ENCODE measurements around the gene TSPAN2. TPM values are rescaled to one million over a fixed set of nuclear protein-coding genes. Genes with fewer than 3 reads are reported as not detected.
A peak's percentile ranks its signal among the peaks of the same experiment; 100 is the strongest.

The TSPAN2 gene
- polyA plus RNA-seq, 2 donors: 1.7 to 4.2 TPM

- WGBS, 2 donors: 16 to 21% methylated on average over 13 of the region's 13 CpGs
- Histone ChIP-seq H3K27ac (ENCODE audit: low read depth in 2 of 2, low read length in 1 of 2) (peak overlapping the region; percentile 71 to 74), H3K4me3 (ENCODE audit: low read depth in 1 of 2, low read length in 2 of 2) (peak overlapping the region; percentile 20 to 46), H3K9me3 (ENCODE audit: control insufficient read depth in 2 of 2, insufficient read depth in 1 of 2, low read depth in 1 of 2, low read length in 1 of 2) (no peaks in the 10 kb centered on the region), H3K27me3 (ENCODE audit: control insufficient read depth in 1 of 2, insufficient read depth in 2 of 2, low read length in 2 of 2) (no peaks in the 10 kb centered on the region), H3K36me3 (ENCODE audit: control insufficient read depth in 2 of 2, insufficient read depth in 2 of 2, low read length in 1 of 2) (no peaks in the 10 kb centered on the region), H3K4me1 (ENCODE audit: control insufficient read depth in 2 of 2, insufficient read depth in 2 of 2, low read length in 1 of 2) (no peaks in the 10 kb centered on the region)
Measured at GRCh38 chr1:115098979-115099692, 9.8 kb upstream of the TSPAN2 start.

DNA sequence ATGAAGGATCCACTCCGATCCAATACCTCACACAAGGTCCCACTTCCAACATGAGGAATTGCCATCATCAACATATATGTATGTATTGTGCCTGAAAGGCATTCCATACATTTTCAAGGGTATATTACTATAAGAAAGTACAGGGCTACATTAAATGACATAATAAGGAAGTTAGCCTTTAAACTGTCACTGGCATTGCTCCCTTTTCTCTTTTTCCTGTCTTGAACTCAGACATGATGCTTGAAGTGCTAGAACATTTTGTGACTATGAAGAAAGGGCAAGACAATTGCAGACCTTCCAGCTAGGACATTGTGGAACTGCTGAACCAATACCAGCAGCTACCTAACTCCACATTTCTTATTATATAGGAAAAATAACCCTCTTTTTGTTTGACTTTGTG lies 2.9 kb upstream of the TSPAN2 start:
- Histone ChIP-seq H3K4me3 (ENCODE audit: low read depth in 1 of 2, low read length in 2 of 2) (no peak overlapping the region), H3K36me3 (ENCODE audit: control insufficient read depth in 2 of 2, insufficient read depth in 2 of 2, low read length in 1 of 2) (no peaks in the 10 kb centered on the region), H3K27me3 (ENCODE audit: control insufficient read depth in 1 of 2, insufficient read depth in 2 of 2, low read length in 2 of 2) (no peaks in the 10 kb centered on the region), H3K4me1 (ENCODE audit: control insufficient read depth in 2 of 2, insufficient read depth in 2 of 2, low read length in 1 of 2) (peaks cover 0 to 4% of the 10 kb centered on the region in 2 donors), H3K9me3 (ENCODE audit: control insufficient read depth in 2 of 2, insufficient read depth in 1 of 2, low read depth in 1 of 2, low read length in 1 of 2) (no peaks in the 10 kb centered on the region), H3K27ac (ENCODE audit: low read depth in 2 of 2, low read length in 1 of 2) (no peak overlapping the region)
- 90 to 93% methylated on average over 1 of the region's 1 CpG for WGBS, 2 donors

GRCh38 chr1:115091572-115091971 lies 2.3 kb upstream of the TSPAN2 start:
- 92 to 93% methylated on average over 2 of the region's 2 CpGs for WGBS, 2 donors
- Histone ChIP-seq H3K27me3 (ENCODE audit: control insufficient read depth in 1 of 2, insufficient read depth in 2 of 2, low read length in 2 of 2) (no peaks in the 10 kb centered on the region), H3K9me3 (ENCODE audit: control insufficient read depth in 2 of 2, insufficient read depth in 1 of 2, low read depth in 1 of 2, low read length in 1 of 2) (no peaks in the 10 kb centered on the region), H3K36me3 (ENCODE audit: control insufficient read depth in 2 of 2, insufficient read depth in 2 of 2, low read length in 1 of 2) (no peaks in the 10 kb centered on the region), H3K4me3 (ENCODE audit: low read depth in 1 of 2, low read length in 2 of 2) (no peak overlapping the region), H3K4me1 (ENCODE audit: control insufficient read depth in 2 of 2, insufficient read depth in 2 of 2, low read length in 1 of 2) (peaks cover 0 to 4% of the 10 kb centered on the region in 2 donors), H3K27ac (ENCODE audit: low read depth in 2 of 2, low read length in 1 of 2) (no peak overlapping the region)

DNA sequence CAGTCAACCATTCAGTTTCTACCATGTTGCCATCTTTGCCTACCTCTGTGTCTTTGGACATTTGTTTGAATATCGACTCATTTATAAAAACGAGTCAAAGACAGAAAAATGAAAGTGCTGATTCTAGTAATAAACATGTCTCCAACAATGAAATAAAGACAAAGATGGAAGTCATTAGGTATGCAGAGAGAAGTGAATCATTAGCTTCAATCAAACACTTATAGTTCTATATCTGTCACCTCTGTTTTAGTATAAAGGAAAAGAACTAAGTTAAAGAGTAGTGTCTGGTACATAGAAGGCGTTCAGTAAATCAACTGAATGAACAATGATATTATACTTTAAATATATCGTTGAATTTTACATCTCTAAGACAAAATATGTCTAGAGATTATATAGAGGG lies 1.7 kb upstream of the TSPAN2 start:
- no peak overlapping the region for H3K27ac ChIP-seq (ENCODE audit: low read depth in 2 of 2, low read length in 1 of 2)
- H3K9me3 ChIP-seq (ENCODE audit: control insufficient read depth in 2 of 2, insufficient read depth in 1 of 2, low read depth in 1 of 2, low read length in 1 of 2): no peaks in the 10 kb centered on the region
- no peak overlapping the region for H3K4me3 ChIP-seq (ENCODE audit: low read depth in 1 of 2, low read length in 2 of 2)
- no peaks in the 10 kb centered on the region for H3K27me3 ChIP-seq (ENCODE audit: control insufficient read depth in 1 of 2, insufficient read depth in 2 of 2, low read length in 2 of 2)
- peaks cover 0 to 4% of the 10 kb centered on the region in 2 donors for H3K4me1 ChIP-seq (ENCODE audit: control insufficient read depth in 2 of 2, insufficient read depth in 2 of 2, low read length in 1 of 2)
- H3K36me3 ChIP-seq (ENCODE audit: control insufficient read depth in 2 of 2, insufficient read depth in 2 of 2, low read length in 1 of 2): no peaks in the 10 kb centered on the region
- WGBS, 2 donors: 89 to 90% methylated on average over 4 of the region's 4 CpGs

DNA sequence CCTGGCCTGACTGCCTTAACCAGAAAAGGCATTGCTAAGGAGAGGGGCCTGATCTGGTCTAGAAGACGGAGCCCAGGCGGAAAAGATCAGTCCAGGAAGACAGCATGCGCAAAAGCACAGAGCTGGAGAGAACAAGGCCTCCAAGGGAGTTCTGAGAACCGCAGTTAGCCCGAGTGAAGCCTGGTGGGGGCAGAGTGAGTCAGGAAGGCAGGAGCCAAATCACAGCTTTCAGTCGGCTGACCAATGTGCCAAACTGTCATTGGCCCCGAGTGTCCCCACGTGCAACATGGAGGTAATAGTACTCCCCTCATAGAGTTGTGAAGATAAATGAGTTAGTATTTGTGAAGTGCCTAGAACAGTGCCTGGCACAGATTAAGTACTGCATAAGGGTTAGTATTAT lies 1.2 kb upstream of the TSPAN2 start:
- Histone ChIP-seq H3K36me3 (ENCODE audit: control insufficient read depth in 2 of 2, insufficient read depth in 2 of 2, low read length in 1 of 2) (no peaks in the 10 kb centered on the region), H3K27ac (ENCODE audit: low read depth in 2 of 2, low read length in 1 of 2) (peak overlapping the region; percentile 71 to 82), H3K4me3 (ENCODE audit: low read depth in 1 of 2, low read length in 2 of 2) (no peak overlapping the region), H3K9me3 (ENCODE audit: control insufficient read depth in 2 of 2, insufficient read depth in 1 of 2, low read depth in 1 of 2, low read length in 1 of 2) (no peaks in the 10 kb centered on the region), H3K27me3 (ENCODE audit: control insufficient read depth in 1 of 2, insufficient read depth in 2 of 2, low read length in 2 of 2) (no peaks in the 10 kb centered on the region), H3K4me1 (ENCODE audit: control insufficient read depth in 2 of 2, insufficient read depth in 2 of 2, low read length in 1 of 2) (peaks cover 0 to 4% of the 10 kb centered on the region in 2 donors)
- WGBS, 2 donors: 60 to 63% methylated on average over 8 of the region's 8 CpGs

DNA sequence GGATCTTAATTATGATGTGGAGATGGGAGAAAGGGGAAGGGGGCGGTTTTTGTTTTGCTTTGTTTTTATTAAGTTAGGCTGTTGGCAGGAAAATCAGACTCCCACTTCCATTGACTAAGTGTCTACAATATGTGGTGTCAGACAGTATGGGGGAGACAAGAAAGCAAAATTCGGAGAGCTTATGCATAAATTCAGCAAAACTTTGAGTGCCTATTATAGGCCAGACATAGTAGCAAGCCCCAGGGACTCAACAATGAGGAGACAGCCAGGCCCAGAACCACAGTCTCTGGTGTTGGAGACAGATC lies 835 bp upstream of the TSPAN2 start:
- WGBS, 2 donors: 23 to 41% methylated on average over 2 of the region's 2 CpGs
- Histone ChIP-seq H3K36me3 (ENCODE audit: control insufficient read depth in 2 of 2, insufficient read depth in 2 of 2, low read length in 1 of 2) (no peaks in the 10 kb centered on the region), H3K4me1 (ENCODE audit: control insufficient read depth in 2 of 2, insufficient read depth in 2 of 2, low read length in 1 of 2) (peaks cover 0 to 4% of the 10 kb centered on the region in 2 donors), H3K27me3 (ENCODE audit: control insufficient read depth in 1 of 2, insufficient read depth in 2 of 2, low read length in 2 of 2) (no peaks in the 10 kb centered on the region), H3K4me3 (ENCODE audit: low read depth in 1 of 2, low read length in 2 of 2) (no peak overlapping the region), H3K27ac (ENCODE audit: low read depth in 2 of 2, low read length in 1 of 2) (peak overlapping the region; percentile 71 to 82), H3K9me3 (ENCODE audit: control insufficient read depth in 2 of 2, insufficient read depth in 1 of 2, low read depth in 1 of 2, low read length in 1 of 2) (no peaks in the 10 kb centered on the region)

DNA sequence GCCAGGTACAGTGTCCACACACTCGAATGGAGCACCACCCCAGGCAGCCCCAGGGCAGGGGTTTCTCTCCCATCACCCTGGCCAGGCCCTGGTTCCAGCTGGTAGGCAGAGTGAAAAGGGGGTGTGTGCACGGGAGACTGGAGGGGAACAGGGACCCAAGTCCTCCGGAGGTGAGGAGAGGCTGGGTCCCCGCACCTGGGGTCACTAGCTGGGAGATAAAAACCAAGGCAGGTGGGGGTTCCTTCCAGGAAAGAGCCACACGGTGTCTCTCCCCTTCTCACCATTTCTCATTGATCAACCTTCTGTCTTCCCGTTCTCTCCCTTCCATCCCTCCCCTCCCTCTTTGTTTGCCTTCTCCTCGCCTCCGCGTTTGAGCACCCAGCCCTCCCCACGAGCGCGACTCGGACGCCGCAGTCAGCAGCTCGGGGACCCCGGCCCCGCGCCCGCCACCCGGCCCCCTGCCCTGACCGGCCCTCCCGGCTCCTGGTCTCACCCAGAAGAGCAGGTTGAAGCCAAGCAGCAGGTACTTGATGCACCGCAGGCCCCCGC lies 358 bp downstream of the TSPAN2 start:
- Histone ChIP-seq H3K9me3 (ENCODE audit: control insufficient read depth in 2 of 2, insufficient read depth in 1 of 2, low read depth in 1 of 2, low read length in 1 of 2) (no peaks in the 10 kb centered on the region), H3K27ac (ENCODE audit: low read depth in 2 of 2, low read length in 1 of 2) (peak overlapping the region; percentile 68 to 82), H3K27me3 (ENCODE audit: control insufficient read depth in 1 of 2, insufficient read depth in 2 of 2, low read length in 2 of 2) (no peaks in the 10 kb centered on the region), H3K36me3 (ENCODE audit: control insufficient read depth in 2 of 2, insufficient read depth in 2 of 2, low read length in 1 of 2) (no peaks in the 10 kb centered on the region), H3K4me1 (ENCODE audit: control insufficient read depth in 2 of 2, insufficient read depth in 2 of 2, low read length in 1 of 2) (peaks cover 0 to 4% of the 10 kb centered on the region in 2 donors), H3K4me3 (ENCODE audit: low read depth in 1 of 2, low read length in 2 of 2) (peak overlapping the region; percentile 55 to 62)
- WGBS, 2 donors: 4 to 6% methylated on average over 20 to 25 of the region's 25 CpGs

DNA sequence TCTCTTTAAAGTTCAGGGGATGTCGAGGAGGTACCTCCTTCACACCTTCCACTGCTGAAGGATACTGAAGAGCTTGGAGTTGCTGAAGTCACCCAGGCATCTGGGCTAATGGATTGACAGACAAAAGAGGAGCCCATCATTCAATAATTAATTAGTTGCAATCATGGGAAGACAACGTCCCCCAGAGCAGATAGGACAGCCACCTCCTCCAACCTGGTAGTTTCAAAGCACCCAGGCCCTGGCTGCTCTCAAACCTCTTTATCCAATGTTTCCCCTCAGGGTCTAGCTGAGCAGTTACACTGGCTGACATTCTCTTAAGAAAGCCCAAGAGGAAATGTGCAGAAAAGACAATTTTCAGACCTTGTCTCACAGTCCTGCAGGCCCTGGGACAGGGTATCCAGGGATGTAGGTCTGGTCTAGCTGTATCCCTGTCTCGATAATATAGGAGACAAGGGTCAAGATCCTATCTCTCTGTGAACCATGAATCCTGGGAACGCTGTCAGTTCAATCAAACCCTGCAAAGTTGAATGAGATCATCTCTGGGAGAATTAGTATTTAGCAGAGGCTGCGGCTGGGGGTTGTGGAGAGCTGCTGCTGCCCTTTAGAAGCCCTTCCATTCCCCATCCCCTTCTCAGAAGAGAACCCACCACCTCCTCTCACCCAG lies 1.1 kb downstream of the TSPAN2 start:
- no peaks in the 10 kb centered on the region for H3K36me3 ChIP-seq (ENCODE audit: control insufficient read depth in 2 of 2, insufficient read depth in 2 of 2, low read length in 1 of 2)
- peak overlapping the region; percentile 68 to 82 for H3K27ac ChIP-seq (ENCODE audit: low read depth in 2 of 2, low read length in 1 of 2)
- H3K9me3 ChIP-seq (ENCODE audit: control insufficient read depth in 2 of 2, insufficient read depth in 1 of 2, low read depth in 1 of 2, low read length in 1 of 2): no peaks in the 10 kb centered on the region
- WGBS, 2 donors: 73 to 74% methylated on average over 5 of the region's 5 CpGs
- peaks cover 0 to 4% of the 10 kb centered on the region in 2 donors for H3K4me1 ChIP-seq (ENCODE audit: control insufficient read depth in 2 of 2, insufficient read depth in 2 of 2, low read length in 1 of 2)
- no peaks in the 10 kb centered on the region for H3K27me3 ChIP-seq (ENCODE audit: control insufficient read depth in 1 of 2, insufficient read depth in 2 of 2, low read length in 2 of 2)
- peak overlapping the region in 1 of 2 donors; percentile 55 for H3K4me3 ChIP-seq (ENCODE audit: low read depth in 1 of 2, low read length in 2 of 2)

- H3K4me1 ChIP-seq (ENCODE audit: control insufficient read depth in 2 of 2, insufficient read depth in 2 of 2, low read length in 1 of 2): peaks cover 0 to 4% of the 10 kb centered on the region in 2 donors
- no peaks in the 10 kb centered on the region for H3K36me3 ChIP-seq (ENCODE audit: control insufficient read depth in 2 of 2, insufficient read depth in 2 of 2, low read length in 1 of 2)
- no peak overlapping the region for H3K4me3 ChIP-seq (ENCODE audit: low read depth in 1 of 2, low read length in 2 of 2)
- H3K9me3 ChIP-seq (ENCODE audit: control insufficient read depth in 2 of 2, insufficient read depth in 1 of 2, low read depth in 1 of 2, low read length in 1 of 2): no peaks in the 10 kb centered on the region
- 77 to 78% methylated on average over 9 of the region's 9 CpGs for WGBS, 2 donors
- H3K27me3 ChIP-seq (ENCODE audit: control insufficient read depth in 1 of 2, insufficient read depth in 2 of 2, low read length in 2 of 2): no peaks in the 10 kb centered on the region
- H3K27ac ChIP-seq (ENCODE audit: low read depth in 2 of 2, low read length in 1 of 2): peak overlapping the region in 1 of 2 donors; percentile 37
Measured at GRCh38 chr1:115086176-115086830, 3.0 kb downstream of the TSPAN2 start.
